OCI-LY1 (cell line): ENCODE data around the gene ANXA2R.

ENCODE experiments used
- EZH2 ChIP-seq: fragments of 200-600 bp; sonication (generic), shearing (Covaris generic); IDR thresholded peaks from 2 replicates; pipeline ENCODE4 v1.8.0; 2017; ENCODE audit warnings: borderline replicate concordance, mixed run types, mild to moderate bottlenecking, antibody characterized with exemption, low read length, moderate library complexity, mixed read lengths
- TF ChIP-seq, protein P1 (sequence below): fragments of 200-600 bp; sonication (generic), shearing (Covaris generic); IDR thresholded peaks from 2 replicates; pipeline ENCODE4 v1.5.1; 2017; ENCODE audit warnings: mild to moderate bottlenecking, antibody characterized with exemption, low read length, moderate library complexity, mixed read lengths

GRCh38 chr5:42995360-42995751 lies 44.8 kb downstream of the ANXA2R start:
- TF ChIP-seq, protein P1, sequence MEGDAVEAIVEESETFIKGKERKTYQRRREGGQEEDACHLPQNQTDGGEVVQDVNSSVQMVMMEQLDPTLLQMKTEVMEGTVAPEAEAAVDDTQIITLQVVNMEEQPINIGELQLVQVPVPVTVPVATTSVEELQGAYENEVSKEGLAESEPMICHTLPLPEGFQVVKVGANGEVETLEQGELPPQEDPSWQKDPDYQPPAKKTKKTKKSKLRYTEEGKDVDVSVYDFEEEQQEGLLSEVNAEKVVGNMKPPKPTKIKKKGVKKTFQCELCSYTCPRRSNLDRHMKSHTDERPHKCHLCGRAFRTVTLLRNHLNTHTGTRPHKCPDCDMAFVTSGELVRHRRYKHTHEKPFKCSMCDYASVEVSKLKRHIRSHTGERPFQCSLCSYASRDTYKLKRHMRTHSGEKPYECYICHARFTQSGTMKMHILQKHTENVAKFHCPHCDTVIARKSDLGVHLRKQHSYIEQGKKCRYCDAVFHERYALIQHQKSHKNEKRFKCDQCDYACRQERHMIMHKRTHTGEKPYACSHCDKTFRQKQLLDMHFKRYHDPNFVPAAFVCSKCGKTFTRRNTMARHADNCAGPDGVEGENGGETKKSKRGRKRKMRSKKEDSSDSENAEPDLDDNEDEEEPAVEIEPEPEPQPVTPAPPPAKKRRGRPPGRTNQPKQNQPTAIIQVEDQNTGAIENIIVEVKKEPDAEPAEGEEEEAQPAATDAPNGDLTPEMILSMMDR: no peak
- TF ChIP-seq EZH2: no peak
